HCT116 (cell line): ENCODE results near the gene USO1. TPM values are rescaled to one million over a fixed set of nuclear protein-coding genes. Genes with fewer than 3 reads are reported as not detected.

Experiments
- ATAC-seq: fragments of 200-7000 bp; cut with Tn5 transposase; 2 replicates; pipeline ENCODE4 v1.9.1; 2020; ENCODE audit warnings: mild to moderate bottlenecking, moderate library complexity
- BruUV-seq: library from RNA; stranded (reverse); fragments of 400-500 nt; replicated peaks from 2 replicates; lab custom pipeline; 2021; lab: Mats Ljungman, UMichigan
- CTCF ChIA-PET: fragments of 300-600 bp; sonication (Branson Sonifier 250); formaldehyde crosslinking; loops from one replicate; lab custom pipeline; 2021; ENCODE audit warnings: antibody characterized with exemption; lab: Charles Lee
- POLR2A ChIA-PET: fragments of 300-600, 350-600 bp; sonication (Branson Sonifier 250); formaldehyde crosslinking; loops from one replicate; lab custom pipeline; 2021; ENCODE audit warnings: antibody characterized with exemption; lab: Charles Lee
- RAD21 ChIA-PET, 2 experiments: fragments of 300-600 bp; sonication (Branson Sonifier 250); formaldehyde crosslinking; loops; one replicate each; lab custom pipeline; 2023; ENCODE audit warnings: low total read pairs in 2 of 2; ENCODE audit not compliant: uncharacterized antibody in 2 of 2, unreplicated experiment in 2 of 2, low non-redundant PET in 1 of 2; lab: Charles Lee
- DNase-seq: peaks from one replicate; pipeline ENCODE4 v3.0.0-alpha.2; 2010; ENCODE audit warnings: low read depth, low spot score
- H2AFZ ChIP-seq: fragments of 200-600 bp; shearing (Covaris generic), sonication (generic); 2 replicates; pipeline ENCODE4 v1.6.1; 2017; ENCODE audit warnings: low read depth, mixed run types, mixed read lengths, antibody characterized with exemption, low read length; ENCODE audit not compliant: poor library complexity, severe bottlenecking
- H3K27ac ChIP-seq: 2 replicates; pipeline ENCODE4 v1.5.1; 2012; ENCODE audit warnings: low read depth, low read length
- H3K27me3 ChIP-seq: fragments of 200-600 bp; sonication (generic); 2 replicates; pipeline ENCODE4 v1.6.1; 2016; ENCODE audit warnings: mixed run types, low read length, mixed read lengths; ENCODE audit not compliant: insufficient read depth
- H3K36me3 ChIP-seq, 2 experiments: fragments of 200-500 bp in 1 of 2; fragments of 200-600 bp in 1 of 2; sonication (Bioruptor generic) in 1 of 2; sonication (generic) in 1 of 2; 2 replicates each; pipeline versions ENCODE4 v1.5.1 to v1.6.1; 2014 to 2016; ENCODE audit warnings: low read length in 2 of 2, inconsistent platforms in 1 of 2, mixed read lengths in 1 of 2, mixed run types in 1 of 2; ENCODE audit not compliant: insufficient read depth in 2 of 2, control insufficient read depth in 1 of 2
- H3K4me1 ChIP-seq, 2 experiments: fragments of 200-600 bp in 1 of 2; sonication (generic) in 1 of 2; 2 replicates each; pipeline versions ENCODE4 v1.5.1 to v1.6.1; 2012 to 2017; ENCODE audit warnings: low read length in 2 of 2, inconsistent platforms in 1 of 2, mild to moderate bottlenecking in 1 of 2, mixed read lengths in 1 of 2, mixed run types in 1 of 2, moderate library complexity in 1 of 2; ENCODE audit not compliant: insufficient read depth in 2 of 2, control insufficient read depth in 1 of 2
- H3K4me2 ChIP-seq: fragments of 200-600 bp; sonication (generic); 2 replicates; pipeline ENCODE4 v1.6.1; 2017; ENCODE audit warnings: mixed run types, low read length, mixed read lengths
- H3K4me3 ChIP-seq, 2 experiments: fragments of 200-600 bp in 1 of 2; sonication (generic) in 1 of 2; replicated peaks in 1 of 2; 2 replicates each; pipeline ENCODE4 v1.5.1; 2011 to 2016; ENCODE audit warnings: low read length in 2 of 2, control low read depth in 1 of 2, low read depth in 1 of 2, mild to moderate bottlenecking in 1 of 2, mixed read lengths in 1 of 2, mixed run types in 1 of 2
- H3K79me2 ChIP-seq: fragments of 200-600 bp; sonication (generic); 2 replicates; pipeline ENCODE4 v1.6.1; 2017; ENCODE audit warnings: mild to moderate bottlenecking, mixed run types, low read length, moderate library complexity, mixed read lengths; ENCODE audit not compliant: insufficient read depth
- H3K9ac ChIP-seq: fragments of 200-600 bp; sonication (generic); 2 replicates; pipeline ENCODE4 v1.6.1; 2016; ENCODE audit warnings: low read length, mixed read lengths
- H3K9me2 ChIP-seq: fragments of 200-600 bp; sonication (generic), shearing (Covaris generic); 2 replicates; pipeline ENCODE4 v1.6.1; 2017; ENCODE audit warnings: mixed run types, mild to moderate bottlenecking, moderate library complexity; ENCODE audit not compliant: insufficient read depth
- H3K9me3 ChIP-seq, 2 experiments: fragments of 200-500 bp in 1 of 2; fragments of 200-600 bp in 1 of 2; sonication (Bioruptor generic) in 1 of 2; sonication (generic) in 1 of 2; 2 replicates each; pipeline ENCODE4 v1.6.1; 2014 to 2017; ENCODE audit warnings: low read length in 2 of 2, mixed read lengths in 2 of 2, inconsistent platforms in 1 of 2, low read depth in 1 of 2, mild to moderate bottlenecking in 1 of 2, mixed run types in 1 of 2, moderate library complexity in 1 of 2; ENCODE audit not compliant: control insufficient read depth in 1 of 2, insufficient read depth in 1 of 2
- H4K20me1 ChIP-seq: fragments of 200-600 bp; sonication (generic), shearing (Covaris generic); 2 replicates; pipeline ENCODE4 v1.6.1; 2017; ENCODE audit warnings: mixed run types, mild to moderate bottlenecking, moderate library complexity; ENCODE audit not compliant: insufficient read depth
- EGR1 ChIP-seq: IDR thresholded peaks from 2 replicates; pipeline ENCODE4 v1.6.1; 2012; ENCODE audit warnings: low read depth
- ELF1 ChIP-seq: IDR thresholded peaks from 2 replicates; pipeline ENCODE4 v1.6.1; 2012; ENCODE audit warnings: low read depth, borderline replicate concordance
- EZH2 ChIP-seq: fragments of 200-600 bp; sonication (generic); IDR thresholded peaks from 2 replicates; pipeline ENCODE4 v1.6.1; 2017; ENCODE audit warnings: antibody characterized with exemption, mixed run types
- FOSL1 ChIP-seq: IDR thresholded peaks from 2 replicates; pipeline ENCODE4 v1.6.1; 2012; ENCODE audit warnings: low read depth
- JUND ChIP-seq: IDR thresholded peaks from 2 replicates; pipeline ENCODE4 v1.6.1; 2012
- MAX ChIP-seq: IDR thresholded peaks from 2 replicates; pipeline ENCODE4 v1.6.1; 2012
- POLR2A ChIP-seq: IDR thresholded peaks from 2 replicates; pipeline ENCODE4 v1.7.0; 2011; ENCODE audit warnings: borderline replicate concordance; ENCODE audit not compliant: insufficient read depth, insufficient read length; ENCODE audit errors: extremely low read depth
- RAD21 ChIP-seq: IDR thresholded peaks from 2 replicates; pipeline ENCODE4 v1.6.1; 2012; ENCODE audit warnings: low read depth, mild to moderate bottlenecking
- SIN3A ChIP-seq: IDR thresholded peaks from 2 replicates; pipeline ENCODE4 v1.6.1; 2012; ENCODE audit warnings: low read depth
- SP1 ChIP-seq: IDR thresholded peaks from 2 replicates; pipeline ENCODE4 v1.6.1; 2012; ENCODE audit warnings: low read depth
- YY1 ChIP-seq: IDR thresholded peaks from 2 replicates; pipeline ENCODE4 v1.6.1; 2011; ENCODE audit warnings: low read length, low read depth, moderate library complexity, mild to moderate bottlenecking; ENCODE audit not compliant: insufficient replicate concordance; ENCODE audit errors: extremely low read depth
- ZFX ChIP-seq: fragments of 450-650 bp; IDR thresholded peaks from 2 replicates; pipeline ENCODE4 v1.6.1; 2017
- ZNF274 ChIP-seq: fragments of 200-500 bp; sonication (Bioruptor generic); IDR thresholded peaks from 2 replicates; pipeline ENCODE4 v1.6.1; 2014; ENCODE audit warnings: mild to moderate bottlenecking, low read depth, low read length, inconsistent platforms
- intact Hi-C: fragments of 100-400 bp; cut with micrococcal nuclease; formaldehyde crosslinking; loops from 2 replicates; pipeline ENCODE4 v1.10.0; 2022
- total RNA-seq: library from RNA; stranded (reverse); gene quantifications from one replicate; pipeline ENCODE4 v1.2.1, GENCODE V29; 2021; ENCODE audit not compliant: unreplicated experiment
- TF ChIP-seq, protein P1 (sequence below): IDR thresholded peaks from 2 replicates; pipeline ENCODE4 v1.6.1; 2012

The USO1 gene
- total RNA-seq, 1 experiment from 2014 or later, result 72.7 TPM

GRCh38 chr4:75723163-75724065 lies 963 bp upstream of the USO1 start:
- Histone ChIP-seq H3K9ac (peak overlapping the region; percentile 93), H3K36me3 (0 out of 4 replicates have a peak, but pooled peaks cover 0 to 2% of the 10 kb centered on the region in 2 experiments), H3K9me2 (no peaks in the 10 kb centered on the region), H4K20me1 (no peaks in the 10 kb centered on the region), H3K9me3 (no peaks in the 10 kb centered on the region), H3K4me3 (peak overlapping the region; percentile 89 to 99), H3K27me3 (no peaks in the 10 kb centered on the region), H3K79me2 (peaks cover 58% of the 10 kb centered on the region), H3K27ac (peak overlapping the region; percentile 67), H2AFZ (no peak overlapping the region), H3K4me2 (peak overlapping the region; percentile 83), H3K4me1 (peaks cover 11 to 25% of the 10 kb centered on the region in 2 experiments)
- ChIA-PET POLR2A (interaction anchor here (1.0 to 2.9 kb wide), 9 partner anchors 8 to 102 kb away, joined by 3 to 12 read pairs (median 4); partner anchors contain the start of gene CDKL2), RAD21 (interaction anchor here in 1 of 2 experiments (0.6 kb wide), 1 partner anchor 73 kb away, joined by 3 read pairs; no protein-coding TSS in a partner anchor), CTCF (interaction anchor here (1.0 to 2.5 kb wide), 14 partner anchors 7 to 791 kb away, joined by 3 to 7 read pairs (median 4); no protein-coding TSS in a partner anchor)
- BruUV-seq, result TSS peak; percentile 80
- no peak for TF ChIP-seq EZH2
- TF ChIP-seq POLR2A, result no peak
- TF ChIP-seq SIN3A, result no peak
- no peak for TF ChIP-seq SP1
- ATAC-seq (no peak), DNase-seq (no peak)
- intact Hi-C loops, result loop anchor here (1.0 kb wide), 2 partner anchors 50 to 69 kb away; partner anchors contain the start of gene G3BP2

DNA sequence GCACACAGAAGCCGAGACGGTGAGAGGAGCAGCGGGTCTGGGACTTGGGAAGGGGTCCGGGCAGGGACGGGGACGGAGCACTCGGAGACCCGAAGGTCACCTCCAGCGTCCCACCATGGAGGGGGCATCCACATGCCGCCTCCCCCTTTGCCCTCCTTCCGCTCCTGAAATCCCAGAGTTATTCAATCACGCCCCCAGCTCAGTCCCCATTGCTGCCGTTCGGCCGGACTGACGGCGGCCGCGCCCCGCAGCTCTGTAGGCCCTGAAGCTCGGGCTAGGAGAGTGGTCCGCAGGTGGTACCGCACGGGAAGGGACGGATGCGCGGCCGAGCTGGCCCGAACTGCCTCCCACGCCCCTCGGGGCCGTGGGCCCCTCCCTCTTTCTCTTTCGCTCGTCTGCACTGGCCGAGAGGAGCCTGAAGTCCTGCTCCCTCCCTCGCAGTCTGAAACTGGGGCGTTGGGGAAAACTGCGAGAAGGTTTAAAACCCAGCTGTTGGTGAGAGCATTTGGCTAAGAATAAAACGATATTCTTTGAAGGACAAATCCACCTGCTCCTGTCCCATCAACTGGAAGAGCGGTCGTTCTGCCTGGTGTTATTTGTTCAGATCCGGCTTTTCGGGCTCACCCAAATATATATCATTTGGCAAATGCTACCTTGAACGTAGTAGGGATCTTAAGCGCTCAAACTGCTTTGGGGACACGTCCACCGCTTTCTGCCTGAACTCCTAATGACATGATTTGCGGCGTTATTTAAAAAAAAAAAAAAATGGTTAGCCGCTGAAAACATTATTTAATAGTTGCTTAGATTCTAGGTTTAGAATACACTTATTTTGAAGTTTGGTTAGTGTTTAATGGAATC lies 719 bp downstream of the USO1 start:
- peak; percentile 63 for ATAC-seq
- POLR2A ChIA-PET, result interaction anchor here (0.7 to 2.9 kb wide), 12 partner anchors 10 to 435 kb away, joined by 3 to 12 read pairs (median 4); partner anchors contain the start of gene CDKL2

More for the DNA sequence above, 719 bp downstream of the USO1 start:
- RAD21 ChIA-PET, result no interaction called here
- BruUV-seq, result TSS peak; percentile 73
- H3K9me3 ChIP-seq, result no peaks in the 10 kb centered on the region
- CTCF ChIA-PET, result interaction anchor here (1.0 to 2.5 kb wide), 12 partner anchors 9 to 793 kb away, joined by 3 to 7 read pairs (median 4); no protein-coding TSS in a partner anchor
- H3K9ac ChIP-seq, result peak overlapping the region; percentile 93
- no peaks in the 10 kb centered on the region for H3K27me3 ChIP-seq
- no peaks in the 10 kb centered on the region for H4K20me1 ChIP-seq
- no peaks in the 10 kb centered on the region for H3K36me3 ChIP-seq
- H3K4me2 ChIP-seq, result peak overlapping the region; percentile 83
- H3K79me2 ChIP-seq, result peaks cover 72% of the 10 kb centered on the region
- intact Hi-C loops, result loop anchor here (1.0 kb wide), 2 partner anchors 52 to 71 kb away; partner anchors contain the start of gene G3BP2
- peak overlapping the region; percentile 80 for H3K27ac ChIP-seq
- TF ChIP-seq ZNF274 (no peak), YY1 (no peak), FOSL1 (no peak), ZFX (peak; percentile 63), EZH2 (no peak), JUND (no peak), ELF1 (no peak), RAD21 (no peak), MAX (peak; percentile 17; the same call in 1 of the 2 replicates), SP1 (no peak), EGR1 (peak; percentile 77)
- TF ChIP-seq, protein P1, sequence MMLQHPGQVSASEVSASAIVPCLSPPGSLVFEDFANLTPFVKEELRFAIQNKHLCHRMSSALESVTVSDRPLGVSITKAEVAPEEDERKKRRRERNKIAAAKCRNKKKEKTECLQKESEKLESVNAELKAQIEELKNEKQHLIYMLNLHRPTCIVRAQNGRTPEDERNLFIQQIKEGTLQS, result no peak
- no peak overlapping the region for H2AFZ ChIP-seq
- H3K9me2 ChIP-seq, result no peaks in the 10 kb centered on the region
- peak; percentile 23 for DNase-seq
- H3K4me3 ChIP-seq, result peak overlapping the region; percentile 89 to 99
- H3K4me1 ChIP-seq, result peaks cover 7 to 15% of the 10 kb centered on the region in 2 experiments
